ENCODE results near the gene FAM168B.

Gene FAM168B

DNA sequence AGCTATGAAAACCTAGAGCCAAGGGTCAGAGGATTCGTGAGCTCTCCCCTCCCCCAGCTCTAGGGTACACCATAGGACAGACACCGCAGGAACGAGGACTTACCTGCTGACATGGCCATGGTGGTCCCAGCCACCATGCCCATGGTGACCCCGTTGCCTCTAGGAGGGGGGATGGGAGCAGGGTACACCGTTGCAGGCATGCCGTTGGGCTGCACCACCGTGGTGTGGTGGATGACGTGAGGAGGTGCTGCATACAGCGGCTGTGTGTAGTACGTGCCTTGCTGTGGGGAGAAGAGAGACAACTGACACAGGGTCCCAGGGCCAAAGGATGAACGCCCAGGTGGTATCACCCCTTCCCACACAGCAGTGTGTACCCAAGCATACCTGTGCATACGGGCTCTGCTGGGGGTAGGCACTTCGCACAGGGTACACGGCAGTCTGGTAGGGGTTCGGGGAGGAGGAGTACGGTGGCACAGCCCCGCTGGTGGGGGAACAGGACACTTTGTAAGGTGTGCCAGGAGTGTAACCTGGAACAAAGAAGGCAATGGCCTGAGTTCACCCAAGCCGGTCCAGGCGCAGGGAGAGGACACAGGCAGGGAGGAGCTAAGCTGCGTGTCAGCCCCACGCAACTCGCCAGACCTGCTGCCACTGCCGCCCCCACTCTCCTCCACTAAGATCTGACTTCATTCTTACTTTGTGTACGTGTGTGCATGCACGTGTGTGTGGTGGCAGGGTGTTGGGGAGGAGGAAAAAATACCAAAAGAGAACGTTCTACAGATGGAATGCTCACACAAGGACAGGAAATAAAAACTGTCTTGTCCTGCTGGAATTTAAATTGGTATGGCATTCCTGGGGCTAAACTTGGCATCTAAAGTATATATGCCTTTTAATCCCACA, 37.8 kb downstream of the FAM168B start:
- peak; percentile 97 for DNase-seq (ENCODE audit: low read depth)

DNA sequence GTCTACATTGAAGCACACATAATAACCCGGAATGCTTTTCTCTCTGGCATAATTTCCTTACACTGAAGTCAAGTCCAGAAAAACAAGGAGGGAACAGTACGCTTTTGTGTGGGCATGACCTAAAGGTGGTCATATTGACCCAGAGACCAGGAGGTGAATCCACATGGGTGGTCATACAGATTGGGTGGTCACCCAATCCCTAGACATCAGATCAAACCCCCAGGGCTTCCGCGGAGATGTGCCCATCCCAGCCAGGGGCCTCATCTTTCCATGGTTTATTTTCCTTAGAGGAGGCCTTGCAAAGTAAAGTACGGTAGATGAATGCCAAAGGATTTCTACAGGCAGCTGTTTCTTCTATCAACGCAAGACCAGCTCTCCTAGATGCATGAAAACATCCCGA, 38.8 kb downstream of the FAM168B start:
- DNase-seq (ENCODE audit: low read depth): no peak

DNA sequence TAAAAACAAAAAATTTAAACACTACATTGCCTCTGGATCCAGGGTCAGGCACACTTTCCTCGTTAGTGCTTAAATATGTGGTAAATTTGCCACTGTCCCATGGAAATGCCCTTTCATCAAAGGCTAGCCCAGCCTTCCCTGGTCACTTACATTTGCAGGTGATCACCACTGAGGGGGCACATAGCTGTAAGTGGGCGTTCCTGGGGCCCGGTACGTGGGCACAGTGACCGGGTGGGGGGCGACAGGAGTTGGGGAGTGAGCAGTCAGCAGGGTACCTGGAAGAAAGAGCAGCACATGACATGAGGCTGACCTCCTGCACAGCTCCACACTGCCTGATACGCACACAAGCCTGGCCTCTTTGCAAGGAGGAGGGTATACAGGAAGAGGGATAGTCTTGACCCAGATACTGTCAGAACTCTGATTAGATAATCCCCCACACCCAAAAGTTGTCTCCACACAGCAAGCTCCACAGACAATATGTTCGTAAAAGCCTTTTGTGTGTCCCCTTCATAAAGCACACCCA, 40.5 kb downstream of the FAM168B start:
- DNase-seq (ENCODE audit: low read depth): no peak

DNA sequence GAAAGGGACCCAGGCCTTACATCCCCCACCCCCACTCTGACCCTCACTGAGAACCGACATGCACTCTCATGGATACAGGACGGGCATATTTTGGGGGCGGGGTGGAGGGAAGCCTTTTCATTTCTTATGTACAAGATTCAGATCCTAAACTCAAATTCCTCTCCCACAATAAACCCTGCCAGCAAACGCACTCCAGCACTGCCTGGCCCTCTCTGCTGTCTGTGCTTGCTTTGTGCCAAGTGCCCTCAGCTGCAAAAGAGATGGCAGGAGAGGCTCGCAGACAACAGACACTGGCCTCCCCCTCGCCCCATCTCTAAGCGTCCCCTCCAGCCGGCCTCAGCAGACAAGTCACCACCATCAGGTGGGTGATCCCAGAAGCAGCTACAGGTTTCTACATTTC, 42.4 kb downstream of the FAM168B start:
- no peak for DNase-seq (ENCODE audit: low read depth)

DNA sequence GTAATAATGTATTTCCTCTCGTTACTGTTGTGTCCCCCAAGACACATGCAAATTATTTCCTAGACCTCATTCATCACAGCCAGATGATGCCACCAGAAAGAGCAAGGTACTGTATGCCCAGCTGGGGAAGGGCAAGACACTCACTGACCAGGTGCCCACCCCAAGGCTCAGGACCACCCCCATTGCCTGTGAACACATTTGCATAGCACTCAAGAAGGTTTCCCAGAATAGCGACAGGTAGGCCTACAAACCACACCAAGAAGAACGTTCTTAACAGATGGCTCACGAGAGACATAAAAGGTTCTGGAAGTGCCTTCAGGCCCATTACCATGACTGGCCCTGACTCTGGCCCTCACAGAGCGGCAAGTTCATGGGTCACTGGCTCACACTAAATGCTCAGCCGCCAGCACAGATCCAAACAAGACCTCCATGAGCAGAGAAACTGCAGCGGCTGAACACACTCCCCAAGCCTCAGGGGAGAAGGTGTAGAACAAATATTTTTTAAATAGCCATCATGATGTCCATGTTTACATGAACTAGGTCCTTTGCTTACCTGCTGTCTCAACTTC, 44.0 kb downstream of the FAM168B start:
- DNase-seq (ENCODE audit: low read depth): no peak

DNA sequence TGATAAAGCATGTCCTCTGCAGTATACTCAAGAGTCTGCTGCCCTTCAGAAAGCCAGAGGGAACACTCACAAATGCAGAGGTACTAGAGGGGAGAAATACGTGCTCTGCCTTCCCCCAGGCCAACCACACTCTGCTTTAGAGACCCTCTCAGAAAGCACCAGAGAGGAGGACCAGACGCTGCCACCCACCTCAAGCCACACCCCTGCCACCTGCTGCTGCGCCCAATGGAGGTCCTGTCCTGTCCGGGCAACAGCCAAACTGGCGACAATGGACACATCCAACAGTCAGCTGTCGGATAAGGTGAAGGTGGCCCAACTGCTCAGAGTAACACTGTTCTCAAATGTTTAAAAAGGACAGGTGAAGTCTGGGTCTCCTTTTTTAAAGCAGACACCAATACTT, 44.6 kb downstream of the FAM168B start:
- DNase-seq (ENCODE audit: low read depth): no peak

DNA sequence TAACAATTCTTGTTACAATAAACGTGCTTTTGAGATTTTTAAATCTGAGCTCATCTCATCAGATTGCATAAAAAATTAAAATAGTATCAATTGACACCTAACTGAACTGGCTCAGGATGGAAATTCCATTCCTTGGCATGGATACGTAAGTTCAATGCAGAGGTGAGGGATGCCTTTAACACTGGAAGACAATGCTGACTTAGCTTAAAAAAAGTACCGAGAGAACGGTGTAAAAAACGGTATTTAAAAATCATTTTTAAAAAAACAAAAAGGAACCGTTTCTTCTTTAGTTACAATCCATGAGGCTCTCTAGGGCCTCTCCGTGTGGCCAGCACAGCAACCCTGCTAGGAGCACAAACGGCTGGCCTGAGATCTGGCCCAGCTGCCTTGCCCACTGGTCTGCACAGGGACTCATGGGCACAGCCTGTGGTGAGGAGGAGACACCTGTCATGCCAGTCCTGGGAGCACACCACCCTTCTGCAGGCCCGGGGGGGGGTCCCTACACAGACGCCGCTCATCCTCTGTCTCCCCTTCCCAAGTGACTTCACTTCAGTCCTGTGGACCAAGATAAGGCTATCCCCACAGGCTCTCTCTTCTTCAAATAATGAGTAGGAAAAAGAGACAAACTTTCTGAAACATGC, 45.2 kb downstream of the FAM168B start:
- no peak for DNase-seq (ENCODE audit: low read depth)

DNA sequence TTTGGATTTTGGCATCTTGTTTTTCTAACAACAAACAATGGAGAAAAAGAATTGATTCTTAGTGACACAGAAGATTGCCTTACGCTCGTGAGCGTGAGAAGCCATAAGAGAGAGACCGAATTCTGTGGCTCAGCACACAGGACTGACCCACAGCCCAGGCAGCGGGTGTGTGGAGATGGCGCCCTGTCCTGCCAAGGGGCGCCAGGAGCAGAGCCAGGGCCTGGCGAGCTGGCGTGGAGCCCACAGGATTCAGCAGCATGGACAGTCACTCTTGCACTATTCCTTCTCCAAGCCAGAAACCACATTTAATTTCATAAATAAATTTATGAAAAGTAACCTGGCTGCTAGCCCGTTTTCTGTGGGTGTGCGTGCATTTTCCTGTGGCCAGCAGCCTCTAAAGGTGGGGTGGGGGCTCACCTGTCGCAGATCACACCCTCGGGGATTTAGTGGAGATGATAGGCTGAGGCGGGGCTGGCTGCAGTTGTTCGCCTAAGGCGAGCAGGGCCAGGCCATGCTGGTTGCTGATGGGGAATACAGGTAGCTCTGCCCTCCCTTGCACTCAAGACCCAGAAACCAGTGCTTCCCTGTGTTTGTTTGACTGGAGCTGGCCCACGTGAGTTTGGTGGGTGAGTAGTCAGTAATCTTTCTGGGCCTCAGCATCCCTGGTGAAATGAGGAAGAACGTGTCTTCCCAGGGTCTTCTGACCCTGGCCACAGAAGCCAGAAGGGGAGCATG, 46.2 kb downstream of the FAM168B start:
- no peak for DNase-seq (ENCODE audit: low read depth)

DNA sequence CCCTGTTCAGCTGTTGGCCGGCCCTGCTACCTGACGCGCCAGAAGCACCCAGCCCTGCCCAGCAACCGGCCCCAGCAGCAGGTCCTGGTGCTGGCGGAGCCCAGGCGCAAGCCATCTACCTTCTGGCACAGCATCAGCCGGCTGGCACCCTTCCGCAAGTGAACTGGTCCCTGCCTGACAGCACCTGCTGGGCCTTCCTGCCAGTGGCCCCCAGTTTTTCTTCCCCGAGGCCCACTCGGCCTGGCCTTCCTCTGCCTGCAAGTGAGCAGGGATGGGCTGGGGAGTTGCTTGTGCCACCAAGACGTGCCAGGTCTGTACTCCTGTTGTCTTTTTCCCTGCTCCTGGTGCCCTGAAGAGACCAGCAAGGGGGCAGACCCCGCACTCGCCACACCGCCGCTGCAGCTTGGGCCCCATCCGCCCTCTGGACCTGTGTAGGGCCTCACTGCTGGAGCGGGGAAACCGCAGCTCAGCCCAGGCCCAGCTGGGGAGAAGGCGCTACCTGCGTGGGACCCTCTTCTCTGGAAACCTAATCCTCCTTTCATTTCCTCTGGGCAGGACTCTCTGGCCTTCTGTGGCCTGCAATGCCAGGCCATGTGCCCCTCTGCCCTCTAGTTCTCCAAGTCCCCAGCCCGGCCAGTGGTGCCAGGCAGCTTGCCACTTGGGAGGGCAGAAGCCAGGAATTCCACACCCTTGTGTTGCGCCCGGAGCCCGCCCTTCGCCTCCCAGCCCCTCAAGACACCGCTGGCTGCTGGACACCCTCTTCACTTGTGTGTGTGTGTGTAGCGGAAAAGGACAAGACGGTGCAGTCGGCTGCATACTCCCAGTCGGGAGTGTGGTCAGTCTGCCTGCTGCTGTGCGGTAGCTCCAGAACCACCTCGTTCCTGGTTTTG, 47.0 kb downstream of the FAM168B start:
- no peak for DNase-seq (ENCODE audit: low read depth)

DNA sequence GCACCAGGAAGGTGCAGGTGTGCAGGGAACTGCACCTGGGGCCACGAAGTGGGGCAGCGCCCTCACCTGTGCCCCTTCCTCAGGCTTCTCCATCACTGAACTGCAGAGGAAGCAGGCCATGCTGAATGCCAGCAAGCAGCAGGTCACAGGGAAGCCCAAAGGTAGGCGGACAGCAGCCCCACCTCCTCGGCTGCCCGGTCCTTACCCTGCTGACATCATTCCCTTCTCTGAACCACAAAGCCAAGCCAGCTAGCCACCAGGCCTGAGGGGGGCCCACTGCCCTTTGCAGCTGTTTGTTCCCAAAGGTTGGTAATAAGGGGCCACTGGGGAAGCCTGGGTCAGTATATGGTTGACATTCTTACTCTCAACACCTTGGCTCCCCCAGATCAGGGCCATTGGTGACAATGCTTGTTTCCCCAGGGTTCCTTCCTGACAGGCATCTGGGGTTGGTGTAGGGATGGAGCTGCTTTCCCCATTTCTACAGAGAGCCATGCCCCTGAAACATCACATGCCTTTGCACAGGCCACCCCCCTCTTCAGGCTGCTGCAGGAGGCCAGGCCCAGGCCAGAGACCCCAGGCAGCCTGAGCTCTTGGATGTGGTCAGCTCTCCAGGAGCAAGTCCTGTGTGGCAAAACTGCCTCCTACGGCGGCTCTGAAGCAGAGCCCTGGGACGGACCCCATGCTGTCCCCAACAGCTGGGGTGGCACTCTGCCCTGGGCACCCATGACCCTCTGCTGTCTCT, 47.8 kb downstream of the FAM168B start:
- DNase-seq (ENCODE audit: low read depth): no peak

DNA sequence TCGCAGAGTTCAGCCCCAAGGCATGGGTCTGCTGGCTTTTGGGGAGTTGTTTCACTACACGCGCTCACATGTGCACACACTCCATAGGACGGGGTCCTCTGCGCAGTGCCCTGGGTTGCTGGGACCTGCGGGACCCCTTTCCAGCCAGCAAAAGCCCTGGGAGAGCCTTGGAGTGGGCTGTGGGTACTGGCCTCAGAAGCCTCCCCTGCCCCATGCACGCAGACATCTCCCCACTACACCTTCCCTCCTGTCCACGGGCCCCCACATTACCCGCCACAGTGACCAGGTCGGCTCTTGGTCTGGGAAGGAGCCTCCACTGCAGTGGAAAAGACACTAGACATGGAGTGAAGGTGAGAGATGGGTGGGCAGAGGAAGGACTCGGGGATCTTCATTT, 48.5 kb downstream of the FAM168B start:
- DNase-seq (ENCODE audit: low read depth): no peak

DNA sequence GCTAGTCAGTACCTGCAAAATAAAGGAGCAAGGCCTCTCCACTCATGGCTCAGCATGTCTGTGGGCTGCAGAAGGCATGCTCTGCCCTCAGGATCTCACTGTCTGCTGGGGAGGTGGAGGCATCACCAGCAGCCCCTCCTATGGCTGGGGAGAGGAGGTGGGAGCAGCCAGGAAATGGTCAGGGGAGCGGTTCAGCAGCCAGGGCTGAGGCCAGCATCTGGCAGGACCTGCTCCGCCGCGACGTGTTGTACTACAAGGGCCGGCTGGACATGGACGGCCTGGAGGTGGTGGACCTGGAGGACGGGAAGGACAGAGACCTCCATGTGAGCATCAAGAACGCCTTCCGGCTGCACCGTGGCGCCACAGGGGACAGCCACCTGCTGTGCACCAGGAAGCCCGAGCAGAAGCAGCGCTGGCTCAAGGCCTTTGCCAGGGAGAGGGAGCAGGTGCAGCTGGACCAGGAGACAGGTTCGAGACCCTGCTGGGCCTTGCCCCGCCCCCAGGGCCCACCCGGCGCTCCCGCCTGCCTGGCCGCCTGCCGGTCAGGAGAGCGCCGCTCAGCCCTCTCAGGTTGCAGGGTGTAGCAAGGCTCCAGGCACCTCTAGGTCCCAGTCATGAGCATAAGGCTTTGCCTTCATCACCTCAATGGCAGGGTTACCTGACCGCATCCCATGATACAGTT, 49.0 kb downstream of the FAM168B start:
- no peak for DNase-seq (ENCODE audit: low read depth)

DNA sequence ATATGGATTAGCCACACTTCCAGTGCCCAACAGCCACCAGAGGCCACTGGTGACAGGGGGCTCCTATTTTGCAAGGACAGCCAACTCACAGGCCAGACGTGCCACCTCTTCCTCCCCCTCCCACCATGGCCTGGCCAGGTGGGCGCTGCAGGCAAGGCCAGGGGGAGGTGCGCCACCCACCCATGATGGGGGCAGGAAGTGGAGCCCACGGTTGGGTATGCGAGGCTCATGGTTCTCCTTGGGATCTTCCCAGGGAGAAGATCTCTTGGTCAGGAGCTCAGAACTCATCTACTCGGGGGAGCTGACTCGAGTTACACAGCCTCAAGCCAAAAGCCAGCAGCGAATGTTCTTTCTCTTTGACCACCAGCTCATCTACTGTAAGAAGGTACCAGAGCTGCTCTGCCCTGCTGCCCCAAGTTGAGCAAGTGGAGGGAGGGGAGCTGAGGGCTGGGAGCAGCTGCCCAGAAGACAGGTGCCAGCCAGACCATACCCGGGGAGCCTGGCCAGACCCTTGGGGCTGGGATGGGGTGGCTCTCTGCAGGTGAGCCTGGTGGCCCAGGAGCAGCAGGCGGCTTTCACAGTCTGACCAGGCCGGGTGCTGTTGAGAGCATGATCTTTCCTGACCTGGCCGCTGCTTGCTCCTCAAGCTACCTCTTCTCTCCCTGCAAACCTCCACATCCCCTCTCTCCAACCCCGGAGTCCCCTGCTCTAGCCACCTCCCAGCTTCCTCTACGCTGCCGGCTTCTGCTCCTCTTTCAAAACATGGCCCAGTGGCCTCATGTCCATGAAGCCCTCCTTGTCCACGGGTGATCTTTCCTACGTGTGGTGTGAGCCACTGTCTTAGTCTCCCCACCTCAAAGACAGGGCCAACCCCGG, 49.8 kb downstream of the FAM168B start:
- no peak for DNase-seq (ENCODE audit: low read depth)

DNA sequence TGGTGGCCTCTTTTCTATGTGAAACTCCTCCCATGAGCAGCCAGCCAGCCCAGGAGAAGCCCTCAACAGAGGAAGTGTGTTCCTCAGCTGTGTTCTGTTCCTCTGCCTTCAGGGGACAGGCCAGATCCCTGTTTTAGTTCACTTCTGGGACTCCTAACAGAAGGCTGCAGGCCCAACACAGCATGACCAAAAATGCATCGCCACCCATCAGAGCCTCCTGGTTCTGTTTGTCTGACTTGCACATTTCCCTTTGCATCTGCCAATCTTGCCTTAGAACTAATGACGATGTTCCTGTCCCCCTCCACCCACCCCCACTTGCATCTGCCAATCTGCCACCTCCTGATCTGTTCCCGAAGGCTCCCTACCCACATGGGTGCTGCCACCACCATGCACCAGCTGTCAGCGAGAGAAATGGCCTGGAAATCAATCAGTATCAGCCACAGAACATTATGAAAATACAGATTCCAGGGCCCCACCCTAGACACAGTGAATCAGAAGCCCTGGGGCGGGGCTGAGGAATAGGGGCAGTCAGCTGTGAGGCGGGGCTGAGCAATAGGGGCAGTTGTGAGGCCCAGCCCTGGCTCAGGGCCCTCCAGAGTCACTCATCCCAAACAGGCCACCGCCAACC, 51.0 kb downstream of the FAM168B start:
- DNase-seq (ENCODE audit: low read depth): peak; percentile 18

DNA sequence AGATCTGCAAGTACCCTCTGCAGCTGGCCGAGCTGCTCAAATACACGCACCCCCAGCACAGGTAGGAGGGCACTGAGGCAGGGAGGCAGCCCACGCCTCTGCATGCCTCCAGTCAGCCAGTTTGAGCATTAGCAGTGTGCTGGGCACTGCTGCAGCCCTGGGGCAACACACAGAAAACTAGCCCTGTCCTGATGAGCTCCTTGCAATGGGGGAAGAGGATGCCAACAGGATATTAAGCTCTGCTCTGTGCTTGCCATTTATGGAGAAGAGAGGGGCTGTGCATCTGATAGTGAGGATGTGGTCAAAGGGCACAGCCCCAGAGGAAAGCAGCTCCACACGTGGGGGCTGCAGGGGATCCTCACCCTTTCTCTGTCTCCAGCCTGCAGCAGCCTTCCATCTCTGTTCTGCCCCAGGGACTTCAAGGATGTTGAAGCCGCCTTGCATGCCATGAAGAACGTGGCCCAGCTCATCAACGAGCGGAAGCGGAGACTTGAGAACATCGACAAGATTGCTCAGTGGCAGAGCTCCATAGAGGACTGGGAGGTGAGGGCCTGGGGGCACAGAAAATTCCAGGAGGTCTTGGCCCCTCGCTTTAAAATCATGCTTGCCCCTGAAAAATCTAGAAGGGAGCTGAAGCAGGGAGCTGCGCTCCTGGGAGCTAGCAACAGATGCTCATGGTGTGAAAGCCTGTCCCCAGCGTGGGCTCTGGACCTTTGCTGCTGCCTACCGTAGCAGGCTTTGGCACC, 51.7 kb downstream of the FAM168B start:
- DNase-seq (ENCODE audit: low read depth): no peak

DNA sequence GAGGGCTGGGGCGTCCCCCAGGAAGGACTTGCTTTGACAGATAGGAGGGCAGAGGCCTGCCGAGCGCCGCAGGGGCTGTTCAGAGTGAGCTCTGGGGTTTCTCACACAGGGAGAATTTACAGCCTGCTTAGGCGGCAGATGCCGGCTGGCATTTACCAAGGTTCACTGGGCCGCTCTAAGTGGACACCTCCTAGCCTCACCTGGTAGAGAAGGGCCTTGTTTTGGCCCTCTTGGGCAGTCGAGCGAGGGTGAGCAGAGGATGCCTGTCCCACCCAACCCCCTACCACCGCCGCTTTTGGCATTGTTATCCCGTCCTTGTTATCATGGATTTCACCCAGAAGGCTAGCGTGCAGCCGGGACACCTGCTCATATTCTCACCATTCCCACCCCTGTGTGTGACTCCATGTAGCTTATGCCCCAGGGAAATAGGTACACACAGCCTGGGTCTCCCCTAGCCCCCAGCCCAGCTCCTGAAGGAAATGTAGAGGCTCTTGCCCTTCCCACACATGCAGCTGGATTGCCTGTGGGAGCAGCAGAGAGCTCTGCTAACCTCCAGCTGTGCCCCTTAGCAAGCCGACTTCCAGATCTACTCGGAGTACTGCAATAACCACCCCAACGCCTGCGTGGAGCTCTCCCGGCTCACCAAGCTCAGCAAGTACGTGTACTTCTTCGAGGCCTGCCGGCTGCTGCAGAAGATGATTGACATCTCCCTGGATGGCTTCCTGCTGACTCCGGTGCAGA, 52.4 kb downstream of the FAM168B start:
- DNase-seq (ENCODE audit: low read depth): no peak
